Panc1 (cell line): ENCODE data around the gene FBXW8. TPM values are rescaled to one million over a fixed set of nuclear protein-coding genes. Genes with fewer than 3 reads are reported as not detected.

ENCODE experiments used
- ATAC-seq: fragments of 200-7000 bp; cut with Tn5 transposase; 2 replicates; pipeline ENCODE4 v1.9.1; 2020; ENCODE audit warnings: mild to moderate bottlenecking, moderate library complexity
- BruUV-seq: library from RNA; stranded (reverse); fragments of 400-500 nt; replicated peaks from 2 replicates; lab custom pipeline; 2021; lab: Mats Ljungman, UMichigan
- CTCF ChIA-PET: fragments of 300-600 bp; sonication (Branson Sonifier 250); formaldehyde crosslinking; loops from one replicate; lab custom pipeline; 2022; ENCODE audit warnings: antibody characterized with exemption; lab: Charles Lee
- POLR2A ChIA-PET: fragments of 300-600 bp; sonication (Branson Sonifier 250); formaldehyde crosslinking; loops from one replicate; lab custom pipeline; 2022; ENCODE audit warnings: antibody characterized with exemption; lab: Charles Lee
- DNase-seq: peaks from one replicate; pipeline ENCODE4 v3.0.0-alpha.2; 2010; ENCODE audit warnings: low read depth, low spot score
- H3K27ac ChIP-seq: 2 replicates; pipeline ENCODE4 v1.5.1; 2011; ENCODE audit warnings: mild to moderate bottlenecking, low read length, inconsistent platforms
- H3K27me3 ChIP-seq: fragments of 200-500 bp; sonication (Bioruptor generic); 2 replicates; pipeline ENCODE4 v1.6.0; 2014; ENCODE audit warnings: low read length, inconsistent platforms; ENCODE audit not compliant: control insufficient read depth, insufficient read depth
- H3K36me3 ChIP-seq: fragments of 200-500 bp; sonication (Bioruptor generic); 2 replicates; pipeline ENCODE4 v1.5.1; 2014; ENCODE audit warnings: inconsistent platforms, mild to moderate bottlenecking, low read length, moderate library complexity; ENCODE audit not compliant: control insufficient read depth, insufficient read depth
- H3K4me1 ChIP-seq: 2 replicates; pipeline ENCODE4 v1.5.1; 2011; ENCODE audit warnings: inconsistent platforms, mild to moderate bottlenecking, low read length, moderate library complexity; ENCODE audit not compliant: control insufficient read depth, insufficient read depth
- H3K4me3 ChIP-seq, 2 experiments: 2 replicates each; pipeline ENCODE4 v1.5.1; 2011 to 2012; ENCODE audit warnings: low read depth in 2 of 2, low read length in 2 of 2, mild to moderate bottlenecking in 2 of 2, inconsistent platforms in 1 of 2, moderate library complexity in 1 of 2
- H3K9me3 ChIP-seq: fragments of 200-500 bp; sonication (Bioruptor generic); 2 replicates; pipeline ENCODE4 v1.5.1; 2014; ENCODE audit warnings: low read depth, mild to moderate bottlenecking, inconsistent platforms, low read length, moderate library complexity; ENCODE audit not compliant: control insufficient read depth, insufficient read depth
- POLR2AphosphoS5 ChIP-seq: IDR thresholded peaks from 2 replicates; pipeline ENCODE4 v1.6.1; 2012; ENCODE audit warnings: mild to moderate bottlenecking, low read depth, low read length, moderate library complexity
- SIN3A ChIP-seq: IDR thresholded peaks from 2 replicates; pipeline ENCODE4 v1.6.1; 2012; ENCODE audit warnings: low read depth, mild to moderate bottlenecking, low read length, moderate library complexity, borderline replicate concordance; ENCODE audit not compliant: insufficient read depth
- TCF7L2 ChIP-seq: IDR thresholded peaks from 2 replicates; pipeline ENCODE4 v1.6.1; 2011; ENCODE audit warnings: mild to moderate bottlenecking, low read depth, low read length, inconsistent platforms
- in situ Hi-C: cut with HindIII; loops from 2 replicates; pipeline ENCODE4 v1.10.0; 2016; ENCODE audit warnings: low sequenced_read_pairs, low pct_unique_long_range_greater_than_20kb
- intact Hi-C: fragments of 100-400 bp; cut with micrococcal nuclease; formaldehyde crosslinking; loops from one replicate; pipeline ENCODE4 v1.10.0; 2022; ENCODE audit not compliant: unreplicated experiment
- total RNA-seq: library from RNA; stranded (reverse); gene quantifications from one replicate; pipeline ENCODE4 v1.2.1, GENCODE V29; 2021; ENCODE audit not compliant: unreplicated experiment
- TF ChIP-seq, protein P1 (sequence below), 2 experiments: IDR thresholded peaks; 2 replicates each; pipeline ENCODE4 v1.6.1; 2011 to 2012; ENCODE audit warnings: low read depth in 2 of 2, control low read depth in 1 of 2, low read length in 1 of 2, mild to moderate bottlenecking in 1 of 2, moderate library complexity in 1 of 2; ENCODE audit not compliant: insufficient read depth in 1 of 2
- TF ChIP-seq, protein P2 (sequence below): fragments of 450-650 bp; IDR thresholded peaks from 2 replicates; pipeline ENCODE4 v1.5.1; 2017; ENCODE audit warnings: mild to moderate bottlenecking

The FBXW8 gene
- total RNA-seq, 1 experiment from 2014 or later = 18.0 TPM

DNA sequence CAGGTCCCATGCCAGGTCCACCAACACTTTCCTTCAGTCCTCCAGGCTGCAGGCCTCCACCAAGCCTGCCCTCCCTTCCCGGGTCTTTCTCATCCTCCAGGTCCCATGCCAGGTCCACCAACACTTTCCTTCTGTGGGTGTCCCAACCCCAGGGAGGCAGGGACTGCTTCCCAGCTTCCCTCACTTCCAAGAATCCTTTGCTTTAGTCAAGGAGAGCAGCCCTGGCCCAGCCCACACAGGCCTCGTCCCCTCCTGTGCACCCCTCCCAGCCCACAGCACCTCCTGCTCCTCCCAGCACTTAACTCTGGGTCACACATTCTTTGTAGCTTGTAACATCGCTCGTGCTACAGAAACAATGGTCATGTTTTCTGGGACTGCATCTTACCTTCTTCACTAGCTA is 115.6 kb downstream of the FBXW8 start:
- POLR2A ChIA-PET = no interaction called here
- Histone ChIP-seq H3K4me3 (no peak overlapping the region), H3K27ac (no peak overlapping the region), H3K9me3 (no peaks in the 10 kb centered on the region), H3K27me3 (no peaks in the 10 kb centered on the region), H3K36me3 (no peaks in the 10 kb centered on the region), H3K4me1 (no peaks in the 10 kb centered on the region)
- intact Hi-C loops = loop anchor here (10.0 kb wide), 1 partner anchor 322 kb away; no protein-coding TSS in a partner anchor
- BruUV-seq = no TSS peak
- in situ Hi-C loops = no loop called here
- CTCF ChIA-PET = interaction anchor here (0.8 kb wide), 1 partner anchor 94 kb away, joined by 3 read pairs; no protein-coding TSS in a partner anchor
- DNase-seq (no peak), ATAC-seq (no peak)
- TF ChIP-seq, protein P1, sequence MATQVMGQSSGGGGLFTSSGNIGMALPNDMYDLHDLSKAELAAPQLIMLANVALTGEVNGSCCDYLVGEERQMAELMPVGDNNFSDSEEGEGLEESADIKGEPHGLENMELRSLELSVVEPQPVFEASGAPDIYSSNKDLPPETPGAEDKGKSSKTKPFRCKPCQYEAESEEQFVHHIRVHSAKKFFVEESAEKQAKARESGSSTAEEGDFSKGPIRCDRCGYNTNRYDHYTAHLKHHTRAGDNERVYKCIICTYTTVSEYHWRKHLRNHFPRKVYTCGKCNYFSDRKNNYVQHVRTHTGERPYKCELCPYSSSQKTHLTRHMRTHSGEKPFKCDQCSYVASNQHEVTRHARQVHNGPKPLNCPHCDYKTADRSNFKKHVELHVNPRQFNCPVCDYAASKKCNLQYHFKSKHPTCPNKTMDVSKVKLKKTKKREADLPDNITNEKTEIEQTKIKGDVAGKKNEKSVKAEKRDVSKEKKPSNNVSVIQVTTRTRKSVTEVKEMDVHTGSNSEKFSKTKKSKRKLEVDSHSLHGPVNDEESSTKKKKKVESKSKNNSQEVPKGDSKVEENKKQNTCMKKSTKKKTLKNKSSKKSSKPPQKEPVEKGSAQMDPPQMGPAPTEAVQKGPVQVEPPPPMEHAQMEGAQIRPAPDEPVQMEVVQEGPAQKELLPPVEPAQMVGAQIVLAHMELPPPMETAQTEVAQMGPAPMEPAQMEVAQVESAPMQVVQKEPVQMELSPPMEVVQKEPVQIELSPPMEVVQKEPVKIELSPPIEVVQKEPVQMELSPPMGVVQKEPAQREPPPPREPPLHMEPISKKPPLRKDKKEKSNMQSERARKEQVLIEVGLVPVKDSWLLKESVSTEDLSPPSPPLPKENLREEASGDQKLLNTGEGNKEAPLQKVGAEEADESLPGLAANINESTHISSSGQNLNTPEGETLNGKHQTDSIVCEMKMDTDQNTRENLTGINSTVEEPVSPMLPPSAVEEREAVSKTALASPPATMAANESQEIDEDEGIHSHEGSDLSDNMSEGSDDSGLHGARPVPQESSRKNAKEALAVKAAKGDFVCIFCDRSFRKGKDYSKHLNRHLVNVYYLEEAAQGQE (IDR thresholded peaks at IDR 0.05; ENCODE audit: insufficient read depth in 1 of 2, low read depth in 2 of 2, low read length in 1 of 2) = no peak
- no peak for TF ChIP-seq TCF7L2
- TF ChIP-seq SIN3A = no peak

DNA sequence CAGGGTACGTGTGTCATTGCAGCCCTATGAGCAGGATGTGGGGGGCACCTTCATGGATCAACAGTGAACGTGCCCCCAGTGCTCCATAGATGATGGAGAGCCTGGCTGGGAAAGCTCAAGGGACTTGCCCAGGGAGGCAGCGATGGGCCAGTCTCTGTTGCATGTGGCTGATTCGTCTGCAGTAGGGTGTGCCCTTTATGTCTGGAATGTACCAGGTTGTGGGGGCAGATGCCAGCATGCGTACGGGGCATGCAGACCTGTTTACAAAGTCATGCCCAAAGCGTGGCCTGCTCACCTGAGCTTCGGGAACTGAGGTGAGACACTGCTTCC is 116.1 kb downstream of the FBXW8 start:
- Histone ChIP-seq H3K4me3 (no peak overlapping the region), H3K36me3 (no peaks in the 10 kb centered on the region), H3K9me3 (no peaks in the 10 kb centered on the region), H3K27me3 (no peaks in the 10 kb centered on the region), H3K4me1 (no peaks in the 10 kb centered on the region), H3K27ac (no peak overlapping the region)
- CTCF ChIA-PET = interaction anchor here (0.8 kb wide), 1 partner anchor 94 kb away, joined by 3 read pairs; no protein-coding TSS in a partner anchor
- intact Hi-C loops = loop anchor here (10.0 kb wide), 1 partner anchor 322 kb away; no protein-coding TSS in a partner anchor
- POLR2A ChIA-PET = no interaction called here
- TF ChIP-seq POLR2AphosphoS5 (no peak), TCF7L2 (no peak), SIN3A (no peak)
- TF ChIP-seq, protein P1 (IDR thresholded peaks at IDR 0.05; ENCODE audit: insufficient read depth in 1 of 2, low read depth in 2 of 2, low read length in 1 of 2) = no peak
- TF ChIP-seq, protein P2, sequence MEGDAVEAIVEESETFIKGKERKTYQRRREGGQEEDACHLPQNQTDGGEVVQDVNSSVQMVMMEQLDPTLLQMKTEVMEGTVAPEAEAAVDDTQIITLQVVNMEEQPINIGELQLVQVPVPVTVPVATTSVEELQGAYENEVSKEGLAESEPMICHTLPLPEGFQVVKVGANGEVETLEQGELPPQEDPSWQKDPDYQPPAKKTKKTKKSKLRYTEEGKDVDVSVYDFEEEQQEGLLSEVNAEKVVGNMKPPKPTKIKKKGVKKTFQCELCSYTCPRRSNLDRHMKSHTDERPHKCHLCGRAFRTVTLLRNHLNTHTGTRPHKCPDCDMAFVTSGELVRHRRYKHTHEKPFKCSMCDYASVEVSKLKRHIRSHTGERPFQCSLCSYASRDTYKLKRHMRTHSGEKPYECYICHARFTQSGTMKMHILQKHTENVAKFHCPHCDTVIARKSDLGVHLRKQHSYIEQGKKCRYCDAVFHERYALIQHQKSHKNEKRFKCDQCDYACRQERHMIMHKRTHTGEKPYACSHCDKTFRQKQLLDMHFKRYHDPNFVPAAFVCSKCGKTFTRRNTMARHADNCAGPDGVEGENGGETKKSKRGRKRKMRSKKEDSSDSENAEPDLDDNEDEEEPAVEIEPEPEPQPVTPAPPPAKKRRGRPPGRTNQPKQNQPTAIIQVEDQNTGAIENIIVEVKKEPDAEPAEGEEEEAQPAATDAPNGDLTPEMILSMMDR = no peak
- in situ Hi-C loops = no loop called here
- BruUV-seq = no TSS peak
- no peak for DNase-seq
- no peak for ATAC-seq
